Measurements from ENCODE around the gene THAP11.
A peak's percentile ranks its signal among the peaks of the same experiment; 100 is the strongest.

THAP11 gene

GRCh38 chr16:67883146-67883871 lies 41.2 kb downstream of the THAP11 start:
- DNase-seq (ENCODE audit: low read depth, low spot score), result peak; percentile 83

- peak; percentile 86 for DNase-seq (ENCODE audit: low read depth, low spot score)
Observed at GRCh38 chr16:67883872-67884261, 41.7 kb downstream of the THAP11 start.

GRCh38 chr16:67884684-67885083 lies 42.6 kb downstream of the THAP11 start, which contains the start of gene NRN1L:
Gene NRN1L, plus strand, starts transcription at chr16:67884885. Its CDS starts 19 bp downstream, at chr16:67884904.
- DNase-seq (ENCODE audit: low read depth, low spot score), result peak; percentile 97

GRCh38 chr16:67885545-67885944 lies 43.4 kb downstream of the THAP11 start:
- no peak for DNase-seq (ENCODE audit: low read depth, low spot score)

- no peak for DNase-seq (ENCODE audit: low read depth, low spot score)
Observed at GRCh38 chr16:67885976-67886375, 43.9 kb downstream of the THAP11 start.

- DNase-seq (ENCODE audit: low read depth, low spot score), result peak; percentile 46
Observed at GRCh38 chr16:67886387-67886786, 44.3 kb downstream of the THAP11 start.

- no peak for DNase-seq (ENCODE audit: low read depth, low spot score)
Observed at GRCh38 chr16:67888331-67888730, 46.2 kb downstream of the THAP11 start.

- DNase-seq (ENCODE audit: low read depth, low spot score), result no peak
Observed at GRCh38 chr16:67892375-67892774, 50.3 kb downstream of the THAP11 start.

GRCh38 chr16:67892899-67893742 lies 51.0 kb downstream of the THAP11 start, which contains the start of gene PSKH1:
Gene PSKH1, plus strand, starts transcription at chr16:67893254. Its CDS starts 15,496 bp downstream, at chr16:67908750.
- DNase-seq (ENCODE audit: low read depth, low spot score), result peak; percentile 97

Data from ELF-1 (cell line).